Measurements from ENCODE around the gene STN1.

DNA sequence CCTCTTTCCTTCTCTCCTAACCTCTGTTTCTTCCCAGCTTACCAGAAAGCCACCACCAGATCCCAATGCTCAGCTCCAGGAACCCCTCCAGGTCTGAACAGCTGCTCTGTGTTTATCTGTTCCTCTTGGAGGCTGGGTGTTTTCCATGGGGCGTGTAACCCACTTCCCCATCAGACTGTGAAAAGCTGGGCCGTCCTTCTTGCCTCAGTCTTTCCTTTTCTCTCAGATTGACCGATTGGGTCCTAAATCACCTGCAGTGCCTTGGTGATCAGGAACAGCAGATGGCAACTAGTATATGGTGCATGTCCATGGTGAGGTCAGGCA is 67.5 kb downstream of the STN1 start:
- TF ChIP-seq, protein P1, sequence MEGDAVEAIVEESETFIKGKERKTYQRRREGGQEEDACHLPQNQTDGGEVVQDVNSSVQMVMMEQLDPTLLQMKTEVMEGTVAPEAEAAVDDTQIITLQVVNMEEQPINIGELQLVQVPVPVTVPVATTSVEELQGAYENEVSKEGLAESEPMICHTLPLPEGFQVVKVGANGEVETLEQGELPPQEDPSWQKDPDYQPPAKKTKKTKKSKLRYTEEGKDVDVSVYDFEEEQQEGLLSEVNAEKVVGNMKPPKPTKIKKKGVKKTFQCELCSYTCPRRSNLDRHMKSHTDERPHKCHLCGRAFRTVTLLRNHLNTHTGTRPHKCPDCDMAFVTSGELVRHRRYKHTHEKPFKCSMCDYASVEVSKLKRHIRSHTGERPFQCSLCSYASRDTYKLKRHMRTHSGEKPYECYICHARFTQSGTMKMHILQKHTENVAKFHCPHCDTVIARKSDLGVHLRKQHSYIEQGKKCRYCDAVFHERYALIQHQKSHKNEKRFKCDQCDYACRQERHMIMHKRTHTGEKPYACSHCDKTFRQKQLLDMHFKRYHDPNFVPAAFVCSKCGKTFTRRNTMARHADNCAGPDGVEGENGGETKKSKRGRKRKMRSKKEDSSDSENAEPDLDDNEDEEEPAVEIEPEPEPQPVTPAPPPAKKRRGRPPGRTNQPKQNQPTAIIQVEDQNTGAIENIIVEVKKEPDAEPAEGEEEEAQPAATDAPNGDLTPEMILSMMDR (conservative IDR thresholded peaks at IDR 0.05; ENCODE audit: low read depth, low read length): no peak
- no peak for TF ChIP-seq EZH2 (IDR thresholded peaks at IDR 0.05; ENCODE audit: borderline replicate concordance, low read depth, low read length, poor library complexity, severe bottlenecking)

All from A673 (cell line).